ENCODE results near the gene FOXP1. TPM values are rescaled to one million over a fixed set of nuclear protein-coding genes. Genes with fewer than 3 reads are reported as not detected.

The FOXP1 gene
- total and polyA plus RNA-seq, 2 of the 13 experiments (the other 11 are each of a cell fraction or from before 2014, with no cell fraction given) = 40.4 to 59.0 TPM

DNA sequence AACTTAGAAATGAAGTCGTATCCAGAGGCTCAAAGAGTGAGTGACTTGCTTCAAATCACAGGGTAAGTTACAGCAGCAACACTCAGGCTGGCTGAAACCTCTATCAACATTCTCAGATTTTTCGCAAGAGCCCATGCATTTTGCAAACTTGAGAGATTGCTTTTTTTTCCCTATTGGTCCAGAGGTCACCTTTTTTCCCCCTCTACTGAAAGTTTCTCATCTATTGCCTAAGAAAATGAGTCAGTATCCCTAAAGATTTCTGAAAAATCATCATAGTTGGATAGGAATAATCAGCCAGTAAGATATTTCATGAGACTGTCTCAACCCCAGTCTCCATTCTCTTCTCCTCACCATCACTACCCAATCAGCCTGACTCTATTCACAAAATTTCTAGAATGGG, 410.6 kb downstream of the FOXP1 start:
- H3K27ac ChIP-seq (ENCODE audit: extremely low read length, insufficient read depth, low read length) = peak overlapping the region; percentile 11
- in situ Hi-C loops (cut with HindIII; ENCODE audit: extremely low pct_ligation_motif_present, low pct_unique_long_range_greater_than_20kb) = no loop called here
- BruUV-seq (replicated peaks) = no TSS peak
- peaks cover 1 to 12% of the 10 kb centered on the region in 2 experiments; a peak in 4 of 5 replicates for H3K36me3 ChIP-seq (replicated peaks in 1 of 2; ENCODE audit: control insufficient read depth in 1 of 2, insufficient read depth in 2 of 2, low read length in 2 of 2)
- peak; percentile 68 for FAIRE-seq
- H3K9ac ChIP-seq (ENCODE audit: insufficient read depth, low read depth, low read length) = no peak overlapping the region
- no peak overlapping the region for H3K4me2 ChIP-seq (ENCODE audit: low read depth, low read length)
- H3K4me3 ChIP-seq (replicated peaks in 1 of 3; ENCODE audit: insufficient read depth in 1 of 3, low read depth in 2 of 3, low read length in 3 of 3) = no peak overlapping the region
- peak; percentile 58 for DNase-seq (ENCODE audit: low spot score)
- H3K4me1 ChIP-seq (ENCODE audit: insufficient read depth, low read length) = peaks cover 60% of the 10 kb centered on the region
- no peaks in the 10 kb centered on the region for H3K79me2 ChIP-seq (ENCODE audit: insufficient read depth, low read length)
- peak; percentile 50; the same call in 2 of the 3 replicates for ATAC-seq
- no peaks in the 10 kb centered on the region for H3K9me3 ChIP-seq (ENCODE audit: low read length)
- CTCF ChIA-PET (ENCODE audit: low intra/inter-chr PET ratio, low total read pairs) = no interaction called here
- intact Hi-C loops (cut with micrococcal nuclease; ENCODE audit: unreplicated experiment) = no loop called here
- POLR2A ChIA-PET = interaction anchor here (4.0 kb wide), 1 partner anchor 35 kb away, joined by 12 read pairs; no protein-coding TSS in a partner anchor
- no peaks in the 10 kb centered on the region for H3K27me3 ChIP-seq (ENCODE audit: control insufficient read depth in 1 of 2, insufficient read depth in 2 of 2, low read length in 2 of 2)
- 31% methylated on average over 2 of the region's 2 CpGs for WGBS (ENCODE audit: low lambda C conversion rate)
- no peak overlapping the region for H2AFZ ChIP-seq (ENCODE audit: low read length)
- H4K20me1 ChIP-seq (ENCODE audit: insufficient read depth, low read length) = no peaks in the 10 kb centered on the region
- TF ChIP-seq THAP11 (CRISPR knock-in tag; IDR thresholded peaks at IDR 0.05) (0 out of 2 replicates have a peak, but pooled peaks have one; percentile 27), FLYWCH1 (CRISPR knock-in tag; IDR thresholded peaks at IDR 0.05) (no peak), ZNF12 (CRISPR knock-in tag; IDR thresholded peaks at IDR 0.05) (peak; percentile 81), NR2C2 (CRISPR knock-in tag; IDR thresholded peaks at IDR 0.05; ENCODE audit: borderline replicate concordance) (0 out of 2 replicates have a peak, but pooled peaks have one; percentile 50), KLF16 (CRISPR knock-in tag; IDR thresholded peaks at IDR 0.05) (0 out of 4 replicates have a peak, but pooled peaks of 1 of the 2 experiments have one; percentile 22), ZNF230 (CRISPR knock-in tag; IDR thresholded peaks at IDR 0.05) (no peak), HNF4G (IDR thresholded peaks at IDR 0.05; ENCODE audit: borderline replicate concordance, low read depth, low read length) (peak; percentile 48; the same call in 1 of the 2 replicates), HNF4G (CRISPR knock-in tag; IDR thresholded peaks at IDR 0.05; ENCODE audit: borderline replicate concordance, low read depth) (no peak), FOSL2 (CRISPR knock-in tag; IDR thresholded peaks at IDR 0.05) (peak; percentile 75), KDM3A (CRISPR knock-in tag; IDR thresholded peaks at IDR 0.05; ENCODE audit: low read depth) (no peak), ZNF253 (CRISPR knock-in tag; IDR thresholded peaks at IDR 0.05; ENCODE audit: borderline replicate concordance) (no peak), TP53 (CRISPR knock-in tag; conservative IDR thresholded peaks at IDR 0.05) (no peak), SOX6 (IDR thresholded peaks at IDR 0.05) (no peak), SOX6 (CRISPR knock-in tag; IDR thresholded peaks at IDR 0.05) (peak; percentile 19; the same call in 1 of the 2 replicates), CEBPG (CRISPR knock-in tag; IDR thresholded peaks at IDR 0.05) (peak; percentile 74), ZNF709 (CRISPR knock-in tag; IDR thresholded peaks at IDR 0.05) (no peak)
- TF ChIP-seq, protein P1, sequence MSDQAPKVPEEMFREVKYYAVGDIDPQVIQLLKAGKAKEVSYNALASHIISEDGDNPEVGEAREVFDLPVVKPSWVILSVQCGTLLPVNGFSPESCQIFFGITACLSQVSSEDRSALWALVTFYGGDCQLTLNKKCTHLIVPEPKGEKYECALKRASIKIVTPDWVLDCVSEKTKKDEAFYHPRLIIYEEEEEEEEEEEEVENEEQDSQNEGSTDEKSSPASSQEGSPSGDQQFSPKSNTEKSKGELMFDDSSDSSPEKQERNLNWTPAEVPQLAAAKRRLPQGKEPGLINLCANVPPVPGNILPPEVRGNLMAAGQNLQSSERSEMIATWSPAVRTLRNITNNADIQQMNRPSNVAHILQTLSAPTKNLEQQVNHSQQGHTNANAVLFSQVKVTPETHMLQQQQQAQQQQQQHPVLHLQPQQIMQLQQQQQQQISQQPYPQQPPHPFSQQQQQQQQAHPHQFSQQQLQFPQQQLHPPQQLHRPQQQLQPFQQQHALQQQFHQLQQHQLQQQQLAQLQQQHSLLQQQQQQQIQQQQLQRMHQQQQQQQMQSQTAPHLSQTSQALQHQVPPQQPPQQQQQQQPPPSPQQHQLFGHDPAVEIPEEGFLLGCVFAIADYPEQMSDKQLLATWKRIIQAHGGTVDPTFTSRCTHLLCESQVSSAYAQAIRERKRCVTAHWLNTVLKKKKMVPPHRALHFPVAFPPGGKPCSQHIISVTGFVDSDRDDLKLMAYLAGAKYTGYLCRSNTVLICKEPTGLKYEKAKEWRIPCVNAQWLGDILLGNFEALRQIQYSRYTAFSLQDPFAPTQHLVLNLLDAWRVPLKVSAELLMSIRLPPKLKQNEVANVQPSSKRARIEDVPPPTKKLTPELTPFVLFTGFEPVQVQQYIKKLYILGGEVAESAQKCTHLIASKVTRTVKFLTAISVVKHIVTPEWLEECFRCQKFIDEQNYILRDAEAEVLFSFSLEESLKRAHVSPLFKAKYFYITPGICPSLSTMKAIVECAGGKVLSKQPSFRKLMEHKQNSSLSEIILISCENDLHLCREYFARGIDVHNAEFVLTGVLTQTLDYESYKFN (CRISPR knock-in tag; conservative IDR thresholded peaks at IDR 0.05) = 0 out of 2 replicates have a peak, but pooled peaks have one; percentile 22
- TF ChIP-seq, protein P2, sequence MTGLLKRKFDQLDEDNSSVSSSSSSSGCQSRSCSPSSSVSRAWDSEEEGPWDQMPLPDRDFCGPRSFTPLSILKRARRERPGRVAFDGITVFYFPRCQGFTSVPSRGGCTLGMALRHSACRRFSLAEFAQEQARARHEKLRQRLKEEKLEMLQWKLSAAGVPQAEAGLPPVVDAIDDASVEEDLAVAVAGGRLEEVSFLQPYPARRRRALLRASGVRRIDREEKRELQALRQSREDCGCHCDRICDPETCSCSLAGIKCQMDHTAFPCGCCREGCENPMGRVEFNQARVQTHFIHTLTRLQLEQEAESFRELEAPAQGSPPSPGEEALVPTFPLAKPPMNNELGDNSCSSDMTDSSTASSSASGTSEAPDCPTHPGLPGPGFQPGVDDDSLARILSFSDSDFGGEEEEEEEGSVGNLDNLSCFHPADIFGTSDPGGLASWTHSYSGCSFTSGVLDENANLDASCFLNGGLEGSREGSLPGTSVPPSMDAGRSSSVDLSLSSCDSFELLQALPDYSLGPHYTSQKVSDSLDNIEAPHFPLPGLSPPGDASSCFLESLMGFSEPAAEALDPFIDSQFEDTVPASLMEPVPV (CRISPR knock-in tag; IDR thresholded peaks at IDR 0.05) = no peak
- TF ChIP-seq, protein P3, sequence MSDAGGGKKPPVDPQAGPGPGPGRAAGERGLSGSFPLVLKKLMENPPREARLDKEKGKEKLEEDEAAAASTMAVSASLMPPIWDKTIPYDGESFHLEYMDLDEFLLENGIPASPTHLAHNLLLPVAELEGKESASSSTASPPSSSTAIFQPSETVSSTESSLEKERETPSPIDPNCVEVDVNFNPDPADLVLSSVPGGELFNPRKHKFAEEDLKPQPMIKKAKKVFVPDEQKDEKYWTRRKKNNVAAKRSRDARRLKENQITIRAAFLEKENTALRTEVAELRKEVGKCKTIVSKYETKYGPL (CRISPR knock-in tag; IDR thresholded peaks at IDR 0.05) = no peak
- TF ChIP-seq, protein P4, sequence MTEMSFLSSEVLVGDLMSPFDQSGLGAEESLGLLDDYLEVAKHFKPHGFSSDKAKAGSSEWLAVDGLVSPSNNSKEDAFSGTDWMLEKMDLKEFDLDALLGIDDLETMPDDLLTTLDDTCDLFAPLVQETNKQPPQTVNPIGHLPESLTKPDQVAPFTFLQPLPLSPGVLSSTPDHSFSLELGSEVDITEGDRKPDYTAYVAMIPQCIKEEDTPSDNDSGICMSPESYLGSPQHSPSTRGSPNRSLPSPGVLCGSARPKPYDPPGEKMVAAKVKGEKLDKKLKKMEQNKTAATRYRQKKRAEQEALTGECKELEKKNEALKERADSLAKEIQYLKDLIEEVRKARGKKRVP (CRISPR knock-in tag; IDR thresholded peaks at IDR 0.05) = peak in 1 of 2 experiments; percentile 65; a peak in 2 of 4 replicates
